Natural killer cell (primary cell): Measurements from ENCODE around the gene CCNO. TPM values are rescaled to one million over a fixed set of nuclear protein-coding genes. Genes with fewer than 3 reads are reported as not detected.

ENCODE experiments used
- ATAC-seq, 3 donors: fragments of 150-1000 bp in 2 of 3; fragments of 200-7000 bp in 1 of 3; cut with Tn5 transposase; 1 replicate in 1 of 3; 2 replicates in 2 of 3; pipeline ENCODE4 v1.10.0; 2021; ENCODE audit warnings: mild to moderate bottlenecking in 2 of 3, moderate library complexity in 2 of 3
- DNase-seq, 2 donors: peaks; one replicate each; pipeline versions ENCODE4 v3.0.0 to v3.0.0-alpha.2; 2013 to 2021; ENCODE audit warnings: mixed read lengths in 1 of 2
- H3K27ac ChIP-seq: one replicate; pipeline ENCODE4 v1.5.1; 2013; ENCODE audit warnings: mild to moderate bottlenecking, low read length
- H3K27me3 ChIP-seq: one replicate; pipeline ENCODE4 v1.6.1; 2013; ENCODE audit warnings: low read length; ENCODE audit not compliant: control insufficient read depth, insufficient read depth
- H3K36me3 ChIP-seq: one replicate; pipeline ENCODE4 v1.6.1; 2013; ENCODE audit warnings: low read length; ENCODE audit not compliant: control insufficient read depth, insufficient read depth
- H3K4me1 ChIP-seq: one replicate; pipeline ENCODE4 v1.6.1; 2013; ENCODE audit warnings: low read length; ENCODE audit not compliant: control insufficient read depth, insufficient read depth
- H3K4me3 ChIP-seq: one replicate; pipeline ENCODE4 v1.5.1; 2013; ENCODE audit warnings: low read length
- H3K9me3 ChIP-seq: one replicate; pipeline ENCODE4 v1.6.1; 2013; ENCODE audit warnings: low read length; ENCODE audit not compliant: control insufficient read depth, insufficient read depth
- H3K27ac Mint-ChIP-seq, 2 donors: one replicate each; pipeline ENCODE4 v1.8.0; 2022; ENCODE audit warnings: mild to moderate bottlenecking in 2 of 2, mixed read lengths in 2 of 2, moderate library complexity in 1 of 2
- H3K27me3 Mint-ChIP-seq, 2 donors: one replicate each; pipeline ENCODE4 v1.8.0; 2022; ENCODE audit warnings: low read depth in 2 of 2, mixed read lengths in 2 of 2
- H3K36me3 Mint-ChIP-seq: one replicate; pipeline ENCODE4 v1.8.0; 2022; ENCODE audit warnings: mixed read lengths
- H3K4me1 Mint-ChIP-seq, 2 donors: one replicate each; pipeline ENCODE4 v1.8.0; 2022; ENCODE audit warnings: mixed read lengths in 2 of 2
- H3K4me3 Mint-ChIP-seq: one replicate; pipeline ENCODE4 v1.8.0; 2022; ENCODE audit warnings: mild to moderate bottlenecking, moderate library complexity, mixed read lengths
- H3K9me3 Mint-ChIP-seq, 2 donors: one replicate each; pipeline ENCODE4 v1.8.0; 2022; ENCODE audit warnings: mixed read lengths in 2 of 2
- WGBS: methylation state at CpG from one replicate; pipeline ENCODE4 v1.1.7; 2013; ENCODE audit warnings: missing lambda C conversion rate; ENCODE audit not compliant: insufficient coverage; 5-methylcytosine and 5-hydroxymethylcytosine counted together
- intact Hi-C: fragments of 100-400 bp; cut with micrococcal nuclease; formaldehyde crosslinking; loops from one replicate; pipeline ENCODE4 v1.14.2; 2022
- total RNA-seq, 4 donors: library from RNA; stranded (reverse); fragments of 120-200 nt in 1 of 4; gene quantifications; one replicate each; pipeline versions ENCODE4 v1.2.3 to v1.2.4, GENCODE V29; 2013 to 2022
- TF ChIP-seq, protein P1 (sequence below): fragments of 200-600 bp; IDR thresholded peaks from one replicate; pipeline ENCODE4 v1.8.0; 2022; ENCODE audit warnings: antibody characterized with exemption

Gene CCNO
- total RNA-seq, 3 donors from 2014 or later (not counting 1 experiment from before 2014, with no cell fraction given), result not detected

DNA sequence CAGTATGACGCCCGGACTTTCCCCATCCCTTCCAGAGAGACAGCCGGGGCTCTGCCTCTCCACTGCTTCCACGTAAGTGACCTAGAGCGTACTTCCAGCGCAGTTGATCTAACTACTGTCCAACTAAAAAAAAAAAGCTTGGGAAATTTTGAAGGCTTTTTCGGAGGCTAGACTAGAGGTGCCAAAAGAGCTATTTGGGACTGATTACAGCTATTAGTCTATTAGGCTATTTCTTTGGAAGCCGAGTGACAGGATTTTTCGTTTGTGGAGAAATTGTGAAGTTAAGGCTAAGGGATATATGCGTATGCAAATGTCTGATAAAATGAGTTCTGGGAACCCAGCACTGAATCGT is 1.5 kb downstream of the CCNO start:
- H3K4me1 ChIP-seq, result peaks cover 46% of the 10 kb centered on the region
- H3K9me3 ChIP-seq, result no peaks in the 10 kb centered on the region
- no peak overlapping the region for H3K27ac ChIP-seq
- 5% methylated on average over 11 of the region's 11 CpGs for WGBS
- peak overlapping the region in 1 of 2 donors; percentile 61 for H3K27ac Mint-ChIP-seq
- ATAC-seq, result no peak
- H3K4me1 Mint-ChIP-seq, result peaks cover 35 to 37% of the 10 kb centered on the region in 2 donors
- no peak for DNase-seq
- H3K36me3 Mint-ChIP-seq, result no peaks in the 10 kb centered on the region
- H3K4me3 Mint-ChIP-seq, result peak overlapping the region; percentile 82
- intact Hi-C loops, result no loop called here
- no peaks in the 10 kb centered on the region for H3K9me3 Mint-ChIP-seq
- peaks cover 58 to 61% of the 10 kb centered on the region in 2 donors for H3K27me3 Mint-ChIP-seq
- H3K4me3 ChIP-seq, result no peak overlapping the region
- TF ChIP-seq, protein P1, sequence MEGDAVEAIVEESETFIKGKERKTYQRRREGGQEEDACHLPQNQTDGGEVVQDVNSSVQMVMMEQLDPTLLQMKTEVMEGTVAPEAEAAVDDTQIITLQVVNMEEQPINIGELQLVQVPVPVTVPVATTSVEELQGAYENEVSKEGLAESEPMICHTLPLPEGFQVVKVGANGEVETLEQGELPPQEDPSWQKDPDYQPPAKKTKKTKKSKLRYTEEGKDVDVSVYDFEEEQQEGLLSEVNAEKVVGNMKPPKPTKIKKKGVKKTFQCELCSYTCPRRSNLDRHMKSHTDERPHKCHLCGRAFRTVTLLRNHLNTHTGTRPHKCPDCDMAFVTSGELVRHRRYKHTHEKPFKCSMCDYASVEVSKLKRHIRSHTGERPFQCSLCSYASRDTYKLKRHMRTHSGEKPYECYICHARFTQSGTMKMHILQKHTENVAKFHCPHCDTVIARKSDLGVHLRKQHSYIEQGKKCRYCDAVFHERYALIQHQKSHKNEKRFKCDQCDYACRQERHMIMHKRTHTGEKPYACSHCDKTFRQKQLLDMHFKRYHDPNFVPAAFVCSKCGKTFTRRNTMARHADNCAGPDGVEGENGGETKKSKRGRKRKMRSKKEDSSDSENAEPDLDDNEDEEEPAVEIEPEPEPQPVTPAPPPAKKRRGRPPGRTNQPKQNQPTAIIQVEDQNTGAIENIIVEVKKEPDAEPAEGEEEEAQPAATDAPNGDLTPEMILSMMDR, result no peak
- no peaks in the 10 kb centered on the region for H3K36me3 ChIP-seq
- H3K27me3 ChIP-seq, result peaks cover 69% of the 10 kb centered on the region

DNA sequence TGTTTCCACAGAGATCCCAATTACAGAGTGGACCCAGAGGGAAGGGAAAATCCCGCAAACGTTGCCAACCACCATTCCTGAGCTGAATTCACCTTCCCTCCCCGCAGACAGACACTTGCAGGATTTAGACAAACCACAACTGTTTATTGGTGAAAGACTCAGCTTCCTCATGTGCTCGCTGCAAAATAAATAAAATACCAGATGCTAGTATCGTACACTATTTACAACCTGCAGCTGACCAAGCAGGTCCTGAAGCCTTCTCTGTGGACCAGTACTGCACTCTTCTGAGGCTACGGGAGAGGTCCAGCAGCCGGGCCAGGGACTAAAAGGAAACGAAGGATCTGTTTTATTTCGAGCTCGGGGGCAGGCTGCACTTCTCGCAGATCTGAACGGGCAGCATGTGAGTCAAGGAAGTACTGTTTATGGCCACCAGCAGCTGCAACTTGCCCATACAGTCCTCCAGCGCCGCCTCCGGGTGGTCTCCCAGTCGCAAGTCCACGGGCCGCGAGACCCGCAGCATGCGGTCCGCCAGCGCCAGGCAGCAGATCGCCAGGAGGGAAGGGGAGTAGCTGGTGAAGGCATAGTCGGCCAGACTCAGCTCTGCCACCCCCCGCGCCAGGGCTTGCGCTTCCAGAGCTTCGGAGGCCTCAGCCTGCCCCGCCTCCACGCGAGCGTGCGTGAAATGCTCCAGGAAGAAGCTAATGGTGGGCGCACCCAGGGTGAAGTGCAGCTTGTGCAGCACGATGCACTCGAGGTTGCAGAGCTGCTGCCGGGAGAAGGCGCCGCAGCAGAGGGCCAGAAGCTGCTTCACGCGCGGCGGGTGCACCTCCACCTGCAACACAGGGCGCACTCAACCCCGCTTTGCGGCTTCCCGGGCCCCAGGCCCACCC is 2.1 kb downstream of the CCNO start:
- TF ChIP-seq, protein P1, result no peak
- Mint-ChIP-seq H3K36me3 (no peaks in the 10 kb centered on the region), H3K27me3 (peaks cover 55 to 56% of the 10 kb centered on the region in 2 donors), H3K4me1 (peaks cover 37 to 38% of the 10 kb centered on the region in 2 donors), H3K9me3 (no peaks in the 10 kb centered on the region), H3K4me3 (peak overlapping the region; percentile 82), H3K27ac (no peak overlapping the region)
- Histone ChIP-seq H3K4me1 (peaks cover 52% of the 10 kb centered on the region), H3K27me3 (peaks cover 69% of the 10 kb centered on the region), H3K4me3 (no peak overlapping the region), H3K27ac (no peak overlapping the region), H3K36me3 (no peaks in the 10 kb centered on the region), H3K9me3 (no peaks in the 10 kb centered on the region)
- DNase-seq (peak in 1 of 2 donors; percentile 55), ATAC-seq (no peak)
- WGBS, result 3% methylated on average over 48 of the region's 48 CpGs
- intact Hi-C loops, result no loop called here

DNA sequence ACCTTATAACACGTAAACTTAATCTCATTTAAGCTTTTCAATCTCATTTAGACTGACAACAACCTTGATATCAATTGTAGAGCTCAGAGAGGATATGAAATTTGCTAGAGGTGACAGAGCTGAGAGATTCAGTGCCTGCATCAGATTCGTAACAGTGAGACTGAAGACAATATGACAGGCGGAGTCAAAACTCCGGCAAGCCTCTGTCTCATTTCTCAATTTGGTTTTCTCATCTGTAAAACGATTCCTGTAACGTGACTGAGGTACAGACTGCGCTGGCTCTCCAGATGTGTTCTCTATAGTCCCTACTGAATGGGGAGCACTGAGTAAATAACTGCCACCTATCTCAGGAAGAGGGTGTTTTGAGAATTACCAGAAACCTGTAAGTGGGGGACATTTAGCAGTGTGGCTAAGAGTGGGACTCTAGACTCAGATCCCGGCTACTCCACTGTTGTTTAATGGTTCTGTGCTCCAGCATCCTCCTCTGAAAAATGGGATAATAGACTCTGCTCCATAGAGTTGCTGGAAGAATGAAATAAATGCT is 3.2 kb downstream of the CCNO start:
- Mint-ChIP-seq H3K27me3 (peaks cover 64 to 65% of the 10 kb centered on the region in 2 donors), H3K4me1 (peaks cover 37 to 42% of the 10 kb centered on the region in 2 donors), H3K27ac (no peak overlapping the region), H3K4me3 (no peak overlapping the region), H3K36me3 (no peaks in the 10 kb centered on the region), H3K9me3 (no peaks in the 10 kb centered on the region)
- Histone ChIP-seq H3K4me1 (peaks cover 56% of the 10 kb centered on the region), H3K27ac (no peak overlapping the region), H3K27me3 (peaks cover 81% of the 10 kb centered on the region), H3K4me3 (no peak overlapping the region), H3K9me3 (no peaks in the 10 kb centered on the region), H3K36me3 (no peaks in the 10 kb centered on the region)
- ATAC-seq (no peak), DNase-seq (no peak)
- 32% methylated on average over 7 of the region's 8 CpGs for WGBS
- TF ChIP-seq, protein P1, result no peak
- intact Hi-C loops, result no loop called here
